SK-N-SH (cell line): Measurements from ENCODE around the gene ITIH5.

Source experiments
- FOSL2 ChIP-seq: IDR thresholded peaks from 2 replicates; pipeline ENCODE4 v1.4.0; 2012; ENCODE audit warnings: low read depth, mild to moderate bottlenecking, moderate library complexity, borderline replicate concordance
- TF ChIP-seq, protein P1 (sequence below): fragments of 200-600 bp; sonication (generic); IDR thresholded peaks from 2 replicates; pipeline ENCODE4 v1.6.1; 2017; ENCODE audit warnings: antibody characterized with exemption, mild to moderate bottlenecking, moderate library complexity

DNA sequence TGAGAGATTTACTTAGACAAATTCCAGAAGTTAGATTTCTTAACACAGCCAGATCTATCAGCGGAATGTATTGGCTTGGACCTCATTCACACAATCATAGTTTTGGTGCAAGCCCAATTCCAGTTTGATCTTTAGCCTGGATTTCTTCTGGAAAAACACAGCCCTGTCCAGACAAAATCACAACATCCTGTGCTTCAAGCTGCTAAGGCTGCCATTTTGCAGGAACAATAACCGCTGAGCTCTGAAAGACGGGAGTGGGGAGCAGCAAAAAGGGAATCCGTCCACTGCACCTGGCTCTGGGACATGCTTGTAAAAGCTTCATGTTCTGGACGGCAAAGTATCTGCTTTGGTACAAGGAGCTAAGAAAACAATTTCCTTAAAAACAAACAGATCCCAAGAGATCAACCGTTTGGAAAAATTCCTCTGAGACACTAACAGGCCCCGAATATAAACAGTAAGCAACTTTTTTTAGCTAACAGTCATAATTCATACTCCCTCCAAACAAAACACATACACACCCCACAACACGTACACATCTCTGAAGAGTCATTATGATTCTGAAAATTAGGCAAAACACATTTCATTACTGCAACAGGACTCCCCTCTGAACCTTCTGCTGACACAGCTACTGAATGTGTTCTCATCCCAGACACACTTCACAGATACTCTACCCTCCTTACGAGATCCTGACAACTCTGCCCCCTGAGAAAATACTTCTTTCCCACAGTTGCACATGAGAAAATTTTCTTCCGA lies 32.4 kb downstream of the ITIH5 start:
- no peak for TF ChIP-seq FOSL2
- TF ChIP-seq, protein P1, sequence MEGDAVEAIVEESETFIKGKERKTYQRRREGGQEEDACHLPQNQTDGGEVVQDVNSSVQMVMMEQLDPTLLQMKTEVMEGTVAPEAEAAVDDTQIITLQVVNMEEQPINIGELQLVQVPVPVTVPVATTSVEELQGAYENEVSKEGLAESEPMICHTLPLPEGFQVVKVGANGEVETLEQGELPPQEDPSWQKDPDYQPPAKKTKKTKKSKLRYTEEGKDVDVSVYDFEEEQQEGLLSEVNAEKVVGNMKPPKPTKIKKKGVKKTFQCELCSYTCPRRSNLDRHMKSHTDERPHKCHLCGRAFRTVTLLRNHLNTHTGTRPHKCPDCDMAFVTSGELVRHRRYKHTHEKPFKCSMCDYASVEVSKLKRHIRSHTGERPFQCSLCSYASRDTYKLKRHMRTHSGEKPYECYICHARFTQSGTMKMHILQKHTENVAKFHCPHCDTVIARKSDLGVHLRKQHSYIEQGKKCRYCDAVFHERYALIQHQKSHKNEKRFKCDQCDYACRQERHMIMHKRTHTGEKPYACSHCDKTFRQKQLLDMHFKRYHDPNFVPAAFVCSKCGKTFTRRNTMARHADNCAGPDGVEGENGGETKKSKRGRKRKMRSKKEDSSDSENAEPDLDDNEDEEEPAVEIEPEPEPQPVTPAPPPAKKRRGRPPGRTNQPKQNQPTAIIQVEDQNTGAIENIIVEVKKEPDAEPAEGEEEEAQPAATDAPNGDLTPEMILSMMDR, result no peak
